Heart left ventricle (tissue), 16 donors: Measurements from ENCODE around the gene PTGIS. TPM values are rescaled to one million over a fixed set of nuclear protein-coding genes. Genes with fewer than 3 reads are reported as not detected.
A peak's percentile ranks its signal among the peaks of the same experiment; 100 is the strongest.

Experiments
- ATAC-seq, 4 donors: fragments of 200-7000 bp; cut with Tn5 transposase; one replicate each; pipeline ENCODE4 v1.9.1; 2020 to 2022; ENCODE audit warnings: moderate library complexity in 4 of 4, mild to moderate bottlenecking in 3 of 4, moderate number of reproducible peaks in 1 of 4
- DNase-seq, 5 donors: peaks; one replicate each; pipeline ENCODE4 v3.0.0-alpha.2; 2020
- H3K27ac ChIP-seq, 12 donors: fragments of 200-600 bp; sonication (generic) in 4 of 12; one replicate each; pipeline versions ENCODE4 v1.5.0 to v1.8.0; 2016 to 2022; ENCODE audit warnings: mild to moderate bottlenecking in 2 of 12
- H3K27me3 ChIP-seq, 9 donors: fragments of 200-600 bp; sonication (generic) in 2 of 9; one replicate each; pipeline versions ENCODE4 v1.5.1 to v1.8.0; 2016 to 2022; ENCODE audit warnings: mild to moderate bottlenecking in 3 of 9
- H3K36me3 ChIP-seq, 9 donors: fragments of 200-600 bp; sonication (generic) in 2 of 9; one replicate each; pipeline versions ENCODE4 v1.5.0 to v1.8.0; 2018 to 2022; ENCODE audit warnings: mild to moderate bottlenecking in 2 of 9
- H3K4me1 ChIP-seq, 12 donors: fragments of 200-600 bp; sonication (generic) in 4 of 12; one replicate each; pipeline versions ENCODE4 v1.5.0 to v1.8.0; 2016 to 2022; ENCODE audit warnings: mild to moderate bottlenecking in 3 of 12
- H3K4me3 ChIP-seq, 12 donors: fragments of 200-600 bp; sonication (generic) in 4 of 12; one replicate each; pipeline versions ENCODE4 v1.5.0 to v1.8.0; 2017 to 2022; ENCODE audit warnings: mild to moderate bottlenecking in 9 of 12, moderate library complexity in 4 of 12
- H3K9me3 ChIP-seq, 12 donors: fragments of 200-600 bp; sonication (generic) in 4 of 12; one replicate each; pipeline versions ENCODE4 v1.5.0 to v1.8.0; 2016 to 2022; ENCODE audit warnings: mild to moderate bottlenecking in 1 of 12
- CTCF ChIP-seq, 12 donors: fragments of 200-600 bp; sonication (generic) in 4 of 12; IDR thresholded peaks; one replicate each; pipeline versions ENCODE4 v1.5.0 to v1.8.0; 2018 to 2022; ENCODE audit warnings: antibody characterized with exemption in 12 of 12, mild to moderate bottlenecking in 5 of 12
- POLR2A ChIP-seq, 2 donors: fragments of 450-650 bp; IDR thresholded peaks; one replicate each; pipeline ENCODE4 v1.6.1; 2017; ENCODE audit warnings: antibody characterized with exemption in 2 of 2, mild to moderate bottlenecking in 2 of 2, moderate library complexity in 2 of 2
- WGBS, 4 donors: extraction: QIAGEN DNeasy Blood & Tissue Kit in 2 of 4; methylation state at CpG; one replicate each; pipeline versions ENCODE4 v1.1.5 to v1.1.7; 2013 to 2018; 5-methylcytosine and 5-hydroxymethylcytosine counted together
- intact Hi-C, 10 donors: fragments of 100-400 bp; cut with DNase I; formaldehyde crosslinking; loops; one replicate each; pipeline versions ENCODE4 v1.11.1 to v1.14.2; 2022
- polyA plus RNA-seq, 2 donors: library from polyadenylated mRNA; stranded (reverse); fragments of 200-250 nt; gene quantifications; one replicate each; pipeline ENCODE4 v1.2.3, GENCODE V29; 2013
- total RNA-seq, 9 donors: library from RNA; depleted of rRNA in 2 of 9; stranded (reverse); fragments of >200 nt in 2 of 9; fragmentation: NEBNext Ultra II Directional in 3 of 9; extraction: Animal tissue kit (Norgen Biotek cat#: 25700) in 3 of 9; gene quantifications; one replicate each; pipeline versions ENCODE4 v1.1.0 to v1.2.4, GENCODE V29; 2016 to 2023
- donor health status: ischemic (EF 13 %, LVEDD 7.1; RV severe dilation, severe dysfunction).
- donor health status: healthy with polysubstance abuse.
- donor health status: DM: no; HTN: yes; CAD: no.
- donor health status: DM: no; HTN: no; CAD: no.
- donor health status: ischemic (EF 25% LVEDD 6.9; RV normal size, moderate dysfunction).
- donor health status: ischemic (EF 25% LVEDD 5.7; RV mildly dilated, moderate dysfunction).
- donor health status: healthy.
- donor health status: DM: yes; HTN: yes; CAD: no.
- donor health status: ischemic (EF 35%, LVEDD 5.7; RV mildly dilated, moderate dysfunction).
- donor health status: nonischemic (EF 11% LVEDD 7.7; RV severe dilation, severe dysfunction).
- donor health status: DM: yes; HTN: yes; CAD: no.
- donor health status: PGD.
- donor health status: ischemic (EF 29% LVEDD 5.4; RV normal size, mild dysfunction).
- donor health status: nonischemic (EF 23%, LVEDD 6.1; RV moderate dilation, normal function).

Gene PTGIS
- total and polyA plus RNA-seq, 11 donors = 5.3 to 95.2 (median 20.1) TPM

GRCh38 chr20:49541733-49542513 lies 26.0 kb downstream of the PTGIS start:
- intact Hi-C loops = loop anchor here (1.0 to 10.0 kb wide), 10 partner anchors 66 to 387 kb away; no protein-coding TSS in a partner anchor
- Histone ChIP-seq H3K4me3 (no peak overlapping the region), H3K36me3 (peaks cover 0 to 87% (median 8%) of the 10 kb centered on the region in 9 donors), H3K4me1 (peaks cover 0 to 2% (median 0%) of the 10 kb centered on the region in 12 donors), H3K27ac (peak overlapping the region in 2 of 12 donors; percentile 3 to 7), H3K9me3 (peaks cover 0 to 10% (median 0%) of the 10 kb centered on the region in 12 donors), H3K27me3 (no peaks in the 10 kb centered on the region)
- peak in 4 of 5 donors; percentile 51 to 67 (median 62) for DNase-seq
- TF ChIP-seq CTCF (IDR thresholded peaks at IDR 0.05) (peak; percentile 70 to 84 (median 78)), POLR2A (IDR thresholded peaks at IDR 0.05) (no peak)
- WGBS, 4 donors = 47 to 52% (median 50%) methylated on average over 16 to 18 of the region's 18 CpGs
- peak; percentile 31 to 82 (median 68) for ATAC-seq

- ATAC-seq (no peak), DNase-seq (no peak)
- H3K36me3 ChIP-seq = peaks cover 0 to 87% (median 7%) of the 10 kb centered on the region in 9 donors
Observed at GRCh38 chr20:49540687-49541435, 27.1 kb downstream of the PTGIS start.

GRCh38 chr20:49540232-49540620 lies 27.7 kb downstream of the PTGIS start:
- Histone ChIP-seq H3K4me3 (no peak overlapping the region), H3K9me3 (peaks cover 0 to 6% (median 0%) of the 10 kb centered on the region in 12 donors), H3K27ac (no peak overlapping the region), H3K36me3 (peaks cover 0 to 87% (median 7%) of the 10 kb centered on the region in 9 donors), H3K27me3 (no peaks in the 10 kb centered on the region), H3K4me1 (peaks cover 0 to 2% (median 0%) of the 10 kb centered on the region in 12 donors)
- TF ChIP-seq POLR2A (IDR thresholded peaks at IDR 0.05) = no peak
- no peak for TF ChIP-seq CTCF (IDR thresholded peaks at IDR 0.05)
- ATAC-seq (peak in 1 of 4 donors; percentile 29), DNase-seq (no peak)
- intact Hi-C loops = loop anchor here in 9 of 10 donors (2.0 to 10.0 kb wide), 8 partner anchors 69 to 389 kb away; no protein-coding TSS in a partner anchor
- 89 to 96% (median 93%) methylated on average over 6 of the region's 6 CpGs for WGBS, 4 donors

More at GRCh38 chr20:49540687-49541435, 27.1 kb downstream of the PTGIS start:
- Histone ChIP-seq H3K4me3 (no peak overlapping the region), H3K27ac (no peak overlapping the region), H3K9me3 (peaks cover 0 to 10% (median 0%) of the 10 kb centered on the region in 12 donors), H3K4me1 (peaks cover 0 to 2% (median 0%) of the 10 kb centered on the region in 12 donors), H3K27me3 (no peaks in the 10 kb centered on the region)
- 87 to 91% (median 88%) methylated on average over 15 of the region's 15 CpGs for WGBS, 4 donors
- TF ChIP-seq POLR2A (IDR thresholded peaks at IDR 0.05) (no peak), CTCF (IDR thresholded peaks at IDR 0.05) (no peak)
- intact Hi-C loops = loop anchor here in 9 of 10 donors (1.0 to 10.0 kb wide), 10 partner anchors 67 to 388 kb away; no protein-coding TSS in a partner anchor
